Measurements from ENCODE around the gene LIPA.

The LIPA gene

DNA sequence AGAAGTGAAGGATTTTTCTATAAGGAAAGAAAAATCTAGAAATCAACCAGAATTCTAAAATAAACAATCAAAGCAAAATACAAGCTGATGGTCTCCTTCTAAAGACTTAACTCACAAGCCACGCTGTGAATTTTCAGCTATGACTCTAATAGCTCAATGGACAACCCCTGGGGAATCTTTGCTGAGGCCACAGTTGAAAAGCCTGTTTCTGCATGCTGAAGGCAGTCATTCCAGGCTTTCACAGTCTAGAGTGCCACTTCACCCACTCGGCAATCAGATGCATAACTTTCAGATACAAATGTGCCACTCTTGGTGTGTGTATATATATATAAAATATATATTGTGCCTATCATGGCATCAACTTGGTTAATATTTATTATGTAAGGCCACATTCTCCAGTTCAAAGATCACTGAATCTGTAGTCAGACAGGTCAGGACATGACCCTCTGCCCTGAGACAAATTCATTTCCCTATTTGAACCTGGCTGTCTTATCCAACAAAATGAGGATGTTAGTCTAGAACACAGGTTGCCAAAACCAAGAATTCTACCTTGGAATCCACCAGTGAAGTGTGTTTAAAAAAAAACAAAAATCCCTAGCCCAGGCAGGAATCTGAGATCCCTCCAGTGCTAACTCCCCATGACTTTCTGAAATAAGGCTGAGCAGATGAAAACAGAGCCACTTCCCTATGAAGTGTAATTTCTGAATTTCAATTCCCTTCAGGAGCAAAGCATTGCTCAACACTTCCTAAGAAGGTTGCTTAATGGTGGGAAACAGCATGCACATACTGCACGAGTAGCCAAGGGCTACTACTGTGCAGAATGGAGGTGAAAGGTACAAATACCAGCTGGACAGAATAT lies 9.9 kb downstream of the LIPA start:
- H3K9ac ChIP-seq (ENCODE audit: low read depth, low read length) = no peak overlapping the region
- no peak for DNase-seq
- no peak overlapping the region for H2AFZ ChIP-seq (ENCODE audit: low read depth, low read length)
- H3K36me3 ChIP-seq (ENCODE audit: insufficient read depth, low read length) = peaks cover 7% of the 10 kb centered on the region; the same call in 1 of the 2 replicates
- no peaks in the 10 kb centered on the region for H3K27me3 ChIP-seq (ENCODE audit: insufficient read depth, low read length, poor library complexity)
- ATAC-seq (ENCODE audit: insufficient read depth, low read depth) = no peak
- H3K79me2 ChIP-seq (ENCODE audit: insufficient read depth, low read length) = no peaks in the 10 kb centered on the region
- H3K27ac ChIP-seq (ENCODE audit: low read length) = no peak overlapping the region
- no peaks in the 10 kb centered on the region for H4K20me1 ChIP-seq (ENCODE audit: insufficient read depth, low read length)
- no peaks in the 10 kb centered on the region for H3K4me1 ChIP-seq (ENCODE audit: insufficient read depth, low read length)
- H3K9me3 ChIP-seq (ENCODE audit: insufficient read depth, low read length, severe bottlenecking) = no peaks in the 10 kb centered on the region
- H3K4me3 ChIP-seq (ENCODE audit: low read depth in 1 of 2, low read length in 2 of 2) = no peak overlapping the region
- H3K4me2 ChIP-seq (ENCODE audit: insufficient read depth, low read length) = no peak overlapping the region
- TF ChIP-seq, protein P1, sequence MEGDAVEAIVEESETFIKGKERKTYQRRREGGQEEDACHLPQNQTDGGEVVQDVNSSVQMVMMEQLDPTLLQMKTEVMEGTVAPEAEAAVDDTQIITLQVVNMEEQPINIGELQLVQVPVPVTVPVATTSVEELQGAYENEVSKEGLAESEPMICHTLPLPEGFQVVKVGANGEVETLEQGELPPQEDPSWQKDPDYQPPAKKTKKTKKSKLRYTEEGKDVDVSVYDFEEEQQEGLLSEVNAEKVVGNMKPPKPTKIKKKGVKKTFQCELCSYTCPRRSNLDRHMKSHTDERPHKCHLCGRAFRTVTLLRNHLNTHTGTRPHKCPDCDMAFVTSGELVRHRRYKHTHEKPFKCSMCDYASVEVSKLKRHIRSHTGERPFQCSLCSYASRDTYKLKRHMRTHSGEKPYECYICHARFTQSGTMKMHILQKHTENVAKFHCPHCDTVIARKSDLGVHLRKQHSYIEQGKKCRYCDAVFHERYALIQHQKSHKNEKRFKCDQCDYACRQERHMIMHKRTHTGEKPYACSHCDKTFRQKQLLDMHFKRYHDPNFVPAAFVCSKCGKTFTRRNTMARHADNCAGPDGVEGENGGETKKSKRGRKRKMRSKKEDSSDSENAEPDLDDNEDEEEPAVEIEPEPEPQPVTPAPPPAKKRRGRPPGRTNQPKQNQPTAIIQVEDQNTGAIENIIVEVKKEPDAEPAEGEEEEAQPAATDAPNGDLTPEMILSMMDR (IDR thresholded peaks at IDR 0.05; ENCODE audit: borderline replicate concordance, extremely low read depth, low read length, poor library complexity, severe bottlenecking) = no peak
- TF ChIP-seq EZH2 (IDR thresholded peaks at IDR 0.05; ENCODE audit: borderline replicate concordance, low read depth, low read length, severe bottlenecking) = no peak

DNA sequence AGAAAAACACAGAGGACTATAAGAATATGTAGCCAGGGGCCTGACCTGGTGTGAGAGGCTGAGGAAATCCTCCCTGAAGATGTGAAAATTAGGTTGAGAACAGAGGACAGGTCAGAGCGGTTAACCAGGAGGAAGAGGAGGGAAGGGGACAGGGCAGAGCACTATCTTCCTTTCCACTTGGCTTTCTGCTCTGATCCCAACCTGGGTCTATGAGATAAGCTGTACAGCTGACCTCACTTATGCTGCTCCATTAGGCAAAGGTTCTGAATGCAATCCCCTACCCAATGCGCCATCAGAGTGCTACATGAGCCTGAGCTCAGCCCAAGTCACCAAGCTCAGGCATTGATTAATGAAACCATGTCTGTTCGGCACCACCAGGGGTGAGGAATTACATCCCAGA lies 10.5 kb downstream of the LIPA start:
- no peak for TF ChIP-seq EZH2 (IDR thresholded peaks at IDR 0.05; ENCODE audit: borderline replicate concordance, low read depth, low read length, severe bottlenecking)
- TF ChIP-seq, protein P1 (IDR thresholded peaks at IDR 0.05; ENCODE audit: borderline replicate concordance, extremely low read depth, low read length, poor library complexity, severe bottlenecking) = no peak
- Histone ChIP-seq H3K36me3 (ENCODE audit: insufficient read depth, low read length) (peaks cover 7% of the 10 kb centered on the region; the same call in 1 of the 2 replicates), H4K20me1 (ENCODE audit: insufficient read depth, low read length) (no peaks in the 10 kb centered on the region), H3K9ac (ENCODE audit: low read depth, low read length) (no peak overlapping the region), H3K4me3 (ENCODE audit: low read depth in 1 of 2, low read length in 2 of 2) (no peak overlapping the region), H3K27me3 (ENCODE audit: insufficient read depth, low read length, poor library complexity) (no peaks in the 10 kb centered on the region), H3K79me2 (ENCODE audit: insufficient read depth, low read length) (no peaks in the 10 kb centered on the region), H2AFZ (ENCODE audit: low read depth, low read length) (no peak overlapping the region), H3K4me1 (ENCODE audit: insufficient read depth, low read length) (no peaks in the 10 kb centered on the region), H3K27ac (ENCODE audit: low read length) (no peak overlapping the region), H3K4me2 (ENCODE audit: insufficient read depth, low read length) (no peak overlapping the region), H3K9me3 (ENCODE audit: insufficient read depth, low read length, severe bottlenecking) (no peaks in the 10 kb centered on the region)
- DNase-seq = no peak
- no peak for ATAC-seq (ENCODE audit: insufficient read depth, low read depth)

DNA sequence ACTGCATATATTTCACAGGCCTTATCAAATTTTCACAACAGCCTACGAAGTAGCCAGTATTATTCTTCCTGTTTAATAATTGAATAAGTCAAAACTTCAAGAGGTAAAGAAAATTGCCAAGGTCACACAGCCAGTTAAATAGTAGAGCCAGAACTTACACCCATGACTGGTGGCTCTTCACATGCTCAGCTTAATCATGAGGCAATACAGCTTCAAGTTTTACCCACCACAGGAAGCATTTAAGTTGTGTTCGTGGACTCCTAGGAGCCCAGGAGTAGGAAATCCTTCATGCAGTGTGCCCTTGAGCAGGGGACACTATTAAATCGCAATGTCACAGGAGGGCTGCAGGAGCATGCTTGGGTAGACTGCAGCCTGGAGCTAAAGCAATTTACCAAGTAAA lies 11.1 kb downstream of the LIPA start:
- Histone ChIP-seq H3K27ac (ENCODE audit: low read length) (no peak overlapping the region), H3K4me3 (ENCODE audit: low read depth in 1 of 2, low read length in 2 of 2) (no peak overlapping the region), H2AFZ (ENCODE audit: low read depth, low read length) (no peak overlapping the region), H3K79me2 (ENCODE audit: insufficient read depth, low read length) (no peaks in the 10 kb centered on the region), H3K27me3 (ENCODE audit: insufficient read depth, low read length, poor library complexity) (no peaks in the 10 kb centered on the region), H3K4me1 (ENCODE audit: insufficient read depth, low read length) (no peaks in the 10 kb centered on the region), H4K20me1 (ENCODE audit: insufficient read depth, low read length) (no peaks in the 10 kb centered on the region), H3K36me3 (ENCODE audit: insufficient read depth, low read length) (peaks cover 7% of the 10 kb centered on the region; the same call in 1 of the 2 replicates), H3K9me3 (ENCODE audit: insufficient read depth, low read length, severe bottlenecking) (no peaks in the 10 kb centered on the region), H3K4me2 (ENCODE audit: insufficient read depth, low read length) (no peak overlapping the region), H3K9ac (ENCODE audit: low read depth, low read length) (no peak overlapping the region)
- TF ChIP-seq, protein P1 (IDR thresholded peaks at IDR 0.05; ENCODE audit: borderline replicate concordance, extremely low read depth, low read length, poor library complexity, severe bottlenecking) = no peak
- TF ChIP-seq EZH2 (IDR thresholded peaks at IDR 0.05; ENCODE audit: borderline replicate concordance, low read depth, low read length, severe bottlenecking) = no peak
- ATAC-seq (ENCODE audit: insufficient read depth, low read depth) (no peak), DNase-seq (no peak)

Measured in DND-41 (cell line).